Thyroid gland (tissue), 4 donors: Measurements from ENCODE around the gene PRDM11. TPM values are rescaled to one million over a fixed set of nuclear protein-coding genes. Genes with fewer than 3 reads are reported as not detected.
A peak's percentile ranks its signal among the peaks of the same experiment; 100 is the strongest.

Experiments used
- DNase-seq, 2 donors: peaks; one replicate each; pipeline ENCODE4 v3.0.0-alpha.2; 2019
- H3K27ac ChIP-seq, 3 donors: fragments of 200-600 bp; sonication (generic); 1 replicate in 2 of 3; 2 replicates in 1 of 3; pipeline ENCODE4 v1.5.1; 2016 to 2019; ENCODE audit warnings: mild to moderate bottlenecking in 1 of 3, moderate library complexity in 1 of 3
- H3K27me3 ChIP-seq: fragments of 200-600 bp; sonication (generic); one replicate; pipeline ENCODE4 v1.5.1; 2019
- H3K36me3 ChIP-seq, 2 donors: fragments of 200-600 bp; sonication (generic); one replicate each; pipeline ENCODE4 v1.5.1; 2016 to 2019
- H3K4me1 ChIP-seq, 2 donors: fragments of 200-600 bp; sonication (generic); one replicate each; pipeline ENCODE4 v1.5.1; 2017 to 2019
- H3K4me3 ChIP-seq, 3 donors: fragments of 200-600 bp; sonication (generic); replicated peaks in 1 of 3; 1 replicate in 2 of 3; 2 replicates in 1 of 3; pipeline ENCODE4 v1.5.1; 2016; ENCODE audit warnings: mild to moderate bottlenecking in 1 of 3
- H3K9me3 ChIP-seq: fragments of 200-600 bp; sonication (generic); one replicate; pipeline ENCODE4 v1.5.1; 2017
- POLR2A ChIP-seq, 2 donors: fragments of 450-650 bp; IDR thresholded peaks; one replicate each; pipeline ENCODE4 v1.6.1; 2017; ENCODE audit warnings: antibody characterized with exemption in 2 of 2, mild to moderate bottlenecking in 2 of 2, moderate library complexity in 1 of 2
- WGBS, 2 donors: methylation state at CpG; one replicate each; pipeline ENCODE4 v1.1.5; 2017; 5-methylcytosine and 5-hydroxymethylcytosine counted together
- intact Hi-C: fragments of 100-400 bp; cut with DNase I; formaldehyde crosslinking; loops from one replicate; pipeline ENCODE4 v1.15.1; 2023
- total RNA-seq, 4 donors: library from RNA; depleted of rRNA; stranded (reverse); fragments of >200 nt; gene quantifications; one replicate each; pipeline ENCODE4 v1.2.3, GENCODE V29; 2016
- TF ChIP-seq, protein P1 (sequence below), 6 experiments: fragments of 200-600 bp in 3 of 6; fragments of 450-650 bp in 3 of 6; sonication (generic) in 3 of 6; IDR thresholded peaks; one replicate each; pipeline ENCODE4 v1.5.1; 2016 to 2019; ENCODE audit warnings: antibody characterized with exemption in 6 of 6, mild to moderate bottlenecking in 2 of 6, inconsistent platforms in 1 of 6, moderate library complexity in 1 of 6

The PRDM11 gene
- total RNA-seq, 4 donors from 2014 or later, result 8.6 to 53.3 (median 31.0) TPM

DNA sequence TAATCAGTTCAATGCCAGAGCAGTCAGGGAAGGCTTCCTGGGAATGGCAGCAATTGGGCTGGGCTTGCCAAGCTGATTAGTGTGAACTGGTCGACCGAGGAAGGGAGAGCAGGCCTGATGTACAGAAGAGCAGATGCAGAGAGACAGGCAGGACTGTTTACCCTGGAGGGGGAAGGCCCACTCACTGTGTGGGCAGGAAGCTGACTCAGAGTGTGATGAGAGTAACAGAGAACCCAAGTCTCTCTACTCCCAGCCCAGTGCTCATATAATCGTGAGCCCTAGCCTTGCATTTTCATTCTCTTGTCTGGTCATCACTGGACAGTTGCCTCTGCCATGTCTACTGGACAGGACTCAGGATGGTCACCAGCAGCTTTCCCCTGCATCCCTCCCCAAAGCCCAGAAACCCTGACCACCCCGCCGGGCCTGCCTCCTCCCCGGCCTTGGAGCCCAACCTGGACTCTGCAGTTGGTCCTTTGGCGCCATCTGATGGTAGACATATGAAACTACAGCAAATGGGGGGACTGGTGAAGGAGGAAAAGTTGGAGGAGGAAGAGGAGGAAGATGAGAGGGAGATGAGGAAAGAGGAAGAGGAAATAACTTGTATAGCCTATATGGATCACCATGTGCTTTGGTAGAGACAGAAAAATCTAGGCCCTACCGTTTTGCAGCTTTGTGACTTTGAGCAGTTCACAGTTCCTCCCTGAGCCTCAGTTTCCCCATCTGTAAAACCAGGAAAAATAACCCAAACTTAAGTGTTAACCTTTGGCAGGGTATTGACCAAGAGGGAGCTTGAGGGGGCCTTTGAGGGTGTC, 43.4 kb upstream of the PRDM11 start:
- Histone ChIP-seq H3K27ac (no peak overlapping the region), H3K27me3 (no peaks in the 10 kb centered on the region), H3K36me3 (no peaks in the 10 kb centered on the region), H3K9me3 (no peaks in the 10 kb centered on the region), H3K4me3 (no peak overlapping the region), H3K4me1 (peaks cover 0 to 9% of the 10 kb centered on the region in 2 donors)
- WGBS, 2 donors, result 18 to 30% methylated on average over 8 of the region's 8 CpGs
- peak; percentile 43 to 50 for DNase-seq
- TF ChIP-seq POLR2A (IDR thresholded peaks at IDR 0.05), result no peak
- TF ChIP-seq, protein P1, sequence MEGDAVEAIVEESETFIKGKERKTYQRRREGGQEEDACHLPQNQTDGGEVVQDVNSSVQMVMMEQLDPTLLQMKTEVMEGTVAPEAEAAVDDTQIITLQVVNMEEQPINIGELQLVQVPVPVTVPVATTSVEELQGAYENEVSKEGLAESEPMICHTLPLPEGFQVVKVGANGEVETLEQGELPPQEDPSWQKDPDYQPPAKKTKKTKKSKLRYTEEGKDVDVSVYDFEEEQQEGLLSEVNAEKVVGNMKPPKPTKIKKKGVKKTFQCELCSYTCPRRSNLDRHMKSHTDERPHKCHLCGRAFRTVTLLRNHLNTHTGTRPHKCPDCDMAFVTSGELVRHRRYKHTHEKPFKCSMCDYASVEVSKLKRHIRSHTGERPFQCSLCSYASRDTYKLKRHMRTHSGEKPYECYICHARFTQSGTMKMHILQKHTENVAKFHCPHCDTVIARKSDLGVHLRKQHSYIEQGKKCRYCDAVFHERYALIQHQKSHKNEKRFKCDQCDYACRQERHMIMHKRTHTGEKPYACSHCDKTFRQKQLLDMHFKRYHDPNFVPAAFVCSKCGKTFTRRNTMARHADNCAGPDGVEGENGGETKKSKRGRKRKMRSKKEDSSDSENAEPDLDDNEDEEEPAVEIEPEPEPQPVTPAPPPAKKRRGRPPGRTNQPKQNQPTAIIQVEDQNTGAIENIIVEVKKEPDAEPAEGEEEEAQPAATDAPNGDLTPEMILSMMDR (IDR thresholded peaks at IDR 0.05), result peak; percentile 81 to 98 (median 95)
- intact Hi-C loops, result loop anchor here (2.0 kb wide), 2 partner anchors 166 to 176 kb away; no protein-coding TSS in a partner anchor

- Histone ChIP-seq H3K4me3 (no peak overlapping the region), H3K4me1 (peaks cover 0 to 9% of the 10 kb centered on the region in 2 donors), H3K9me3 (no peaks in the 10 kb centered on the region), H3K27ac (no peak overlapping the region), H3K36me3 (no peaks in the 10 kb centered on the region), H3K27me3 (no peaks in the 10 kb centered on the region)
- TF ChIP-seq, protein P1 (IDR thresholded peaks at IDR 0.05), result no peak
- no peak for TF ChIP-seq POLR2A (IDR thresholded peaks at IDR 0.05)
- WGBS, 2 donors, result 80 to 90% methylated on average over 6 of the region's 6 CpGs
- intact Hi-C loops, result no loop called here
- DNase-seq, result no peak
Observed at GRCh38 chr11:45104006-45104789, 42.2 kb upstream of the PRDM11 start.

DNA sequence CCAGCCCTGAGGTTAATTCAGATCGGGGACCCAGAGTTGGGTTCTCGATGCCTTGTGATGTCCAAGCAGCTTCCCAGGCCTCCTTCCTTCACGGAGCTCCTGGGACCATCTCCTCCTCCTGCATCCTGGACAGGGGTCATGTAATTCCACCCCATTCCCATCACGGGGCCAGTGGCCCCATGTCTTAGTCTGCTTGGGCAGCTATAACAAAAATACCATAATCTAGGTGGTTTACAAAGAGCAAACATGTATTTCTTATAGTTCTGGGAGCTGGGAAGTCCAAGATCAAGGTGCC, 41.7 kb upstream of the PRDM11 start:
- no peak overlapping the region for H3K4me3 ChIP-seq
- H3K27ac ChIP-seq, result no peak overlapping the region
- no peaks in the 10 kb centered on the region for H3K36me3 ChIP-seq
- DNase-seq, result no peak
- TF ChIP-seq POLR2A (IDR thresholded peaks at IDR 0.05), result no peak
- TF ChIP-seq, protein P1 (IDR thresholded peaks at IDR 0.05), result no peak
- WGBS, 2 donors, result 79 to 90% methylated on average over 4 of the region's 4 CpGs
- no peaks in the 10 kb centered on the region for H3K9me3 ChIP-seq
- H3K4me1 ChIP-seq, result peaks cover 0 to 9% of the 10 kb centered on the region in 2 donors
- intact Hi-C loops, result no loop called here
- no peaks in the 10 kb centered on the region for H3K27me3 ChIP-seq

DNA sequence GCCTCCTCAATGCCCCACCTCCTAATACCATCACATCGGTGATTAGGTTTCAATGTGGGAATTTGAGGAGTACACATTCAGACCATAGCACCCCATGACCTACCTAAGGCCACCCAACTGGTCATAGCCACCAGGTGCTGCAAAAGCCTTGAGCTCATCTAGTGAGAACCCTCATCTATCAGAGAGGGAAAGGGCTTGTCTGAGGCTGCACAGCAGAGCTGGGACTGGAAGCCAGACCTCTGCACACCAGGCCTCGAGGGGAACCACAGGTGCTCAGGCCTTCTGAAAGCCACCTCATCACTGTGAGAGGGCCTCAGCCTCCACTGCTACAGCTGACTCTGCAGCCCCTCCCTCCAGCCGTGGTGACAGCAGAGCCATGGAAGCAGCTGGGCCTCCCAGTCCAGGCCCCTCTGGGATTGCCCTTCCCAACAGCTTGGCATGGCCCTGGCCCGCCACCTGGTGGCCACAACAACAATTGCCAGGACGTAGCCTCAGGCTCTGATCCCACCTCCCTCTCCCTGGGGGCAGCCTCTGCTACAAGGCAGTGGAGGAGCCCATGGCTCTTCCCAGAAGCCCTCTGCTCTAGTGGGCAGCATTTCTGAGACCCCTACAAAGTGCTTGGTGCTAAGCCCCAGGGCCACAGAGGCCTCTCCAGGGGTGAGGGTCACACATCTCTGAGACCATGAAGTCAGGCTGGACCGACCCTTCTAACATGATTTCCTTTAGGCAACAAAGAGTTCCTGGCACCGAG, 41.0 kb upstream of the PRDM11 start:
- Histone ChIP-seq H3K9me3 (no peaks in the 10 kb centered on the region), H3K27ac (no peak overlapping the region), H3K36me3 (no peaks in the 10 kb centered on the region), H3K4me3 (no peak overlapping the region), H3K4me1 (peaks cover 0 to 9% of the 10 kb centered on the region in 2 donors), H3K27me3 (no peaks in the 10 kb centered on the region)
- intact Hi-C loops, result no loop called here
- 52 to 55% methylated on average over 3 to 5 of the region's 7 CpGs for WGBS, 2 donors
- no peak for TF ChIP-seq POLR2A (IDR thresholded peaks at IDR 0.05)
- TF ChIP-seq, protein P1 (IDR thresholded peaks at IDR 0.05), result peak; percentile 87 to 93 (median 90)
- DNase-seq, result peak; percentile 70 to 74
